Esophagus squamous epithelium (tissue), 5 donors: ENCODE results near the gene CFAP97. TPM values are rescaled to one million over a fixed set of nuclear protein-coding genes. Genes with fewer than 3 reads are reported as not detected.

Experiments used
- DNase-seq: peaks from one replicate; lab custom pipeline; 2025; lab: John Stamatoyannopoulos, UW
- H3K27ac ChIP-seq, 4 donors: fragments of 200-600 bp; sonication (generic); one replicate each; pipeline ENCODE4 v1.5.1; 2016 to 2019; ENCODE audit warnings: mild to moderate bottlenecking in 1 of 4
- H3K27me3 ChIP-seq, 4 donors: fragments of 200-600 bp; sonication (generic); 1 replicate in 3 of 4; 2 replicates in 1 of 4; pipeline versions ENCODE4 v1.5.1 to v1.6.0; 2017 to 2021; ENCODE audit warnings: antibody characterized with exemption in 1 of 4
- H3K36me3 ChIP-seq, 3 donors: fragments of 200-600 bp; sonication (generic); one replicate each; pipeline ENCODE4 v1.5.1; 2016 to 2019
- H3K4me1 ChIP-seq, 3 donors: fragments of 200-600 bp; sonication (generic); one replicate each; pipeline ENCODE4 v1.5.1; 2017 to 2019
- H3K4me3 ChIP-seq, 4 donors: fragments of 200-600 bp; sonication (generic); 1 replicate in 3 of 4; 2 replicates in 1 of 4; pipeline ENCODE4 v1.5.1; 2016 to 2019; ENCODE audit warnings: mild to moderate bottlenecking in 2 of 4, moderate library complexity in 1 of 4
- H3K9me3 ChIP-seq, 3 donors: fragments of 200-600 bp; sonication (generic); one replicate each; pipeline ENCODE4 v1.5.1; 2016 to 2019
- POLR2A ChIP-seq, 4 donors: fragments of 450-650 bp; IDR thresholded peaks; one replicate each; pipeline ENCODE4 v1.6.1; 2017; ENCODE audit warnings: antibody characterized with exemption in 4 of 4, mild to moderate bottlenecking in 4 of 4, moderate library complexity in 3 of 4
- WGBS, 2 donors: methylation state at CpG; one replicate each; pipeline ENCODE4 v1.1.5; 2018; 5-methylcytosine and 5-hydroxymethylcytosine counted together
- intact Hi-C: fragments of 100-400 bp; cut with DNase I; formaldehyde crosslinking; loops from one replicate; pipeline ENCODE4 v1.15.0; 2022
- total RNA-seq, 4 donors: library from RNA; depleted of rRNA; stranded (reverse); fragments of >200 nt; gene quantifications; one replicate each; pipeline ENCODE4 v1.1.0, GENCODE V29; 2016
- TF ChIP-seq, protein P1 (sequence below), 6 experiments: fragments of 450-650 bp in 4 of 6; fragments of 200-600 bp in 2 of 6; sonication (generic) in 2 of 6; IDR thresholded peaks; one replicate each; pipeline ENCODE4 v1.5.1; 2016 to 2019; ENCODE audit warnings: antibody characterized with exemption in 6 of 6, mild to moderate bottlenecking in 4 of 6, moderate library complexity in 4 of 6
- donor health status: DM: yes; HTN: yes; CAD: no.

Gene CFAP97
- total RNA-seq, 4 donors from 2014 or later, result 14.6 to 34.0 (median 20.0) TPM

- H3K27me3 ChIP-seq, result no peaks in the 10 kb centered on the region
- intact Hi-C loops, result no loop called here
- peaks cover 0 to 11% (median 0%) of the 10 kb centered on the region in 3 donors for H3K36me3 ChIP-seq
- no peak for TF ChIP-seq POLR2A (IDR thresholded peaks at IDR 0.05)
- TF ChIP-seq, protein P1, sequence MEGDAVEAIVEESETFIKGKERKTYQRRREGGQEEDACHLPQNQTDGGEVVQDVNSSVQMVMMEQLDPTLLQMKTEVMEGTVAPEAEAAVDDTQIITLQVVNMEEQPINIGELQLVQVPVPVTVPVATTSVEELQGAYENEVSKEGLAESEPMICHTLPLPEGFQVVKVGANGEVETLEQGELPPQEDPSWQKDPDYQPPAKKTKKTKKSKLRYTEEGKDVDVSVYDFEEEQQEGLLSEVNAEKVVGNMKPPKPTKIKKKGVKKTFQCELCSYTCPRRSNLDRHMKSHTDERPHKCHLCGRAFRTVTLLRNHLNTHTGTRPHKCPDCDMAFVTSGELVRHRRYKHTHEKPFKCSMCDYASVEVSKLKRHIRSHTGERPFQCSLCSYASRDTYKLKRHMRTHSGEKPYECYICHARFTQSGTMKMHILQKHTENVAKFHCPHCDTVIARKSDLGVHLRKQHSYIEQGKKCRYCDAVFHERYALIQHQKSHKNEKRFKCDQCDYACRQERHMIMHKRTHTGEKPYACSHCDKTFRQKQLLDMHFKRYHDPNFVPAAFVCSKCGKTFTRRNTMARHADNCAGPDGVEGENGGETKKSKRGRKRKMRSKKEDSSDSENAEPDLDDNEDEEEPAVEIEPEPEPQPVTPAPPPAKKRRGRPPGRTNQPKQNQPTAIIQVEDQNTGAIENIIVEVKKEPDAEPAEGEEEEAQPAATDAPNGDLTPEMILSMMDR (IDR thresholded peaks at IDR 0.05), result no peak
- no peak for DNase-seq
- no peak overlapping the region for H3K4me3 ChIP-seq
- no peak overlapping the region for H3K27ac ChIP-seq
- no peaks in the 10 kb centered on the region for H3K9me3 ChIP-seq
- peaks cover 0 to 6% (median 2%) of the 10 kb centered on the region in 3 donors for H3K4me1 ChIP-seq
- WGBS, 2 donors, result 77 to 92% methylated on average over 2 to 3 of the region's 3 CpGs
These were observed 24.3 kb downstream of the CFAP97 start for GRCh38 chr4:185179488-185179887.

DNA sequence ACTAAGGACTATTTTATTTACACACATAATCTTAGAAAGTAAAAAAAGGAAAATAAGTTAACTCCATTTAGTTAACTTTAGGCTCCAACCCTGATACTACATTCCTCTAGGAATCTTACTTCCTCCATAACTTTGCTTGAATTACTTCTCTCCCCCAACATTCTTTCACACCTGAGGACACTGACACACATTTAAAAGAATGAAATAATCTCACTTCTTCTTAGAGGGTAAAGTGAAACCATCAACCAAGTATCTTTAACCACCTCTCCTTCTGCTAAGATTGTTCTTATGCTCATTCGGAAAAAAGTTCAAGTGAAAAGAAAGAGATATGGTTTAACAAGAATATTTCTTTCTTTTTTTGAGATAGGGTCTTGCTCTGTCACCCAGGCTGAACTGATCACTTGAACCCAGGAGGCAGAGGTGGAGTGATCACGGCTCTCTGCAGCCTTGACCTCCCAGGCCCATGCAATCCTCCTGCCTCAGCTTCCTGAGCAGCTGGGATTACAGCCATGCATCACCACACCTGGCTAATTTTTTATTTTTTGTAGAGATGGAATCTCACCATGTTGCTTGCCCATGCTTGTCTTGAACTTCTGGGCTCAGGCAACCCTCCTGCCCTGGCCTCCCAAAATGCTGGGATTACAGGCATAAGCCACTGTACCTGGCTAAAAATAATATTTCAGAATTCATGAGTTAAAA is 32.3 kb downstream of the CFAP97 start:
- WGBS, 2 donors, result 77 to 85% methylated on average over 2 of the region's 2 CpGs
- Histone ChIP-seq H3K27me3 (no peaks in the 10 kb centered on the region), H3K36me3 (peaks cover 0 to 69% (median 0%) of the 10 kb centered on the region in 3 donors), H3K9me3 (no peaks in the 10 kb centered on the region), H3K4me1 (peaks cover 0 to 7% (median 0%) of the 10 kb centered on the region in 3 donors), H3K27ac (no peak overlapping the region), H3K4me3 (no peak overlapping the region)
- intact Hi-C loops, result no loop called here
- TF ChIP-seq, protein P1 (IDR thresholded peaks at IDR 0.05), result no peak
- no peak for TF ChIP-seq POLR2A (IDR thresholded peaks at IDR 0.05)
- DNase-seq, result no peak

GRCh38 chr4:185167234-185167633 is 36.6 kb downstream of the CFAP97 start:
- no peaks in the 10 kb centered on the region for H3K9me3 ChIP-seq
- no peaks in the 10 kb centered on the region for H3K27me3 ChIP-seq
- no peak for DNase-seq
- TF ChIP-seq, protein P1 (IDR thresholded peaks at IDR 0.05), result no peak
- TF ChIP-seq POLR2A (IDR thresholded peaks at IDR 0.05), result no peak
- 76 to 85% methylated on average over 5 to 9 of the region's 9 CpGs for WGBS, 2 donors
- peaks cover 0 to 14% (median 0%) of the 10 kb centered on the region in 3 donors for H3K4me1 ChIP-seq
- H3K27ac ChIP-seq, result no peak overlapping the region
- H3K4me3 ChIP-seq, result no peak overlapping the region
- H3K36me3 ChIP-seq, result peaks cover 0 to 78% (median 0%) of the 10 kb centered on the region in 3 donors
- intact Hi-C loops, result no loop called here

GRCh38 chr4:185165605-185166063 is 38.2 kb downstream of the CFAP97 start:
- 50 to 56% methylated on average over 2 of the region's 2 CpGs for WGBS, 2 donors
- H3K36me3 ChIP-seq, result peaks cover 0 to 87% (median 0%) of the 10 kb centered on the region in 3 donors
- H3K27ac ChIP-seq, result no peak overlapping the region
- no peaks in the 10 kb centered on the region for H3K27me3 ChIP-seq
- no peak for DNase-seq
- H3K4me1 ChIP-seq, result peaks cover 0 to 8% (median 0%) of the 10 kb centered on the region in 3 donors
- no peak overlapping the region for H3K4me3 ChIP-seq
- intact Hi-C loops, result no loop called here
- H3K9me3 ChIP-seq, result no peaks in the 10 kb centered on the region
- no peak for TF ChIP-seq POLR2A (IDR thresholded peaks at IDR 0.05)
- TF ChIP-seq, protein P1 (IDR thresholded peaks at IDR 0.05), result no peak

DNA sequence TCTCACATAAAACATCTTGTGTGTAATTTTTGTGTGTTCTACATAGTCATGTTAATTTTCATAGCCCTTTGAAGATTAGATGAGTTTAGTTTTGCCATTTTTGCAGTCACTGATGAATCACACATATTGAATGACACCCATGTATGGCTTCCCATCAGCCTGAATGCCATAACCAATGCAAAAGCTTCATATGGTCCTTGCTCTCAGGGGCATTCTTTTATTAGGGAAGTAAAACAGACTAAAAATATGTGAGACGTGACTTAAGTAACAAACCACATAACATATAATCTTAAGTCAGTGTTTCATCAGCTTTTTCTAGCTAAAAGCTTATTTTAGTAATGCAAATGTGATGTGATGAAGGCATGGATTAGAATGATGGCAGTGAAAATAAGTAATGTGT is 52.5 kb downstream of the CFAP97 start:
- H3K36me3 ChIP-seq, result peaks cover 0 to 64% (median 0%) of the 10 kb centered on the region in 3 donors
- DNase-seq, result no peak
- H3K9me3 ChIP-seq, result no peaks in the 10 kb centered on the region
- intact Hi-C loops, result no loop called here
- H3K27ac ChIP-seq, result no peak overlapping the region
- TF ChIP-seq POLR2A (IDR thresholded peaks at IDR 0.05), result no peak
- TF ChIP-seq, protein P1 (IDR thresholded peaks at IDR 0.05), result no peak
- H3K4me1 ChIP-seq, result no peaks in the 10 kb centered on the region
- no peak overlapping the region for H3K4me3 ChIP-seq
- 70 to 86% methylated on average over 1 of the region's 1 CpG for WGBS, 2 donors
- H3K27me3 ChIP-seq, result no peaks in the 10 kb centered on the region
